NCI-H1436 (cell line): Measurements from ENCODE around the gene IGFL3.

Experiments
- DNase-seq: peaks from one replicate; lab custom pipeline; 2025; lab: John Stamatoyannopoulos, UW

The IGFL3 gene

GRCh38 chr19:46076951-46077814 lies 47.3 kb downstream of the IGFL3 start:
- peak; percentile 89 for DNase-seq

- DNase-seq = no peak
Measured at GRCh38 chr19:46076031-46076880, 48.2 kb downstream of the IGFL3 start.

GRCh38 chr19:46073268-46073922 lies 51.1 kb downstream of the IGFL3 start:
- DNase-seq = no peak
